PFSK-1 (cell line): ENCODE data around the gene SEMA4D.

Experiments used
- FOXP2 ChIP-seq: optimal IDR thresholded peaks from 2 replicates; pipeline ENCODE3; 2011; ENCODE audit warnings: borderline replicate concordance, control low read depth, inconsistent platforms; ENCODE audit not compliant: insufficient read depth; ENCODE audit errors: extremely low read length, extremely low read depth
- POLR2AphosphoS5 ChIP-seq: IDR thresholded peaks from 2 replicates; pipeline ENCODE4 v1.6.1; 2012; ENCODE audit warnings: low read depth, mild to moderate bottlenecking, control low read depth, low read length, moderate library complexity
- REST ChIP-seq, 2 experiments: IDR thresholded peaks; 2 replicates each; pipeline versions ENCODE4 v1.6.1 to v1.8.0; 2011 to 2012; ENCODE audit warnings: low read depth in 2 of 2, low read length in 2 of 2, control low read depth in 1 of 2, inconsistent platforms in 1 of 2, mild to moderate bottlenecking in 1 of 2, moderate library complexity in 1 of 2; ENCODE audit not compliant: insufficient read depth in 1 of 2
- SIN3A ChIP-seq: IDR thresholded peaks from 2 replicates; pipeline ENCODE4 v1.6.1; 2012; ENCODE audit warnings: mild to moderate bottlenecking, low read length, moderate library complexity, borderline replicate concordance; ENCODE audit not compliant: insufficient read depth
- TAF1 ChIP-seq: IDR thresholded peaks from 2 replicates; pipeline ENCODE4 v1.6.1; 2012; ENCODE audit warnings: low read length, control low read depth, borderline replicate concordance; ENCODE audit not compliant: insufficient read depth

The SEMA4D gene

GRCh38 chr9:89347651-89348050, 150.3 kb downstream of the SEMA4D start:
- TF ChIP-seq REST (IDR thresholded peaks at IDR 0.05; ENCODE audit: insufficient read depth in 1 of 2, low read depth in 2 of 2, low read length in 2 of 2) (no peak), TAF1 (no peak), FOXP2 (no peak), POLR2AphosphoS5 (no peak), SIN3A (no peak)

GRCh38 chr9:89346696-89347095, 151.2 kb downstream of the SEMA4D start:
- no peak for TF ChIP-seq REST (IDR thresholded peaks at IDR 0.05; ENCODE audit: insufficient read depth in 1 of 2, low read depth in 2 of 2, low read length in 2 of 2)
- no peak for TF ChIP-seq SIN3A
- no peak for TF ChIP-seq POLR2AphosphoS5
- no peak for TF ChIP-seq FOXP2
- no peak for TF ChIP-seq TAF1

- TF ChIP-seq TAF1 (no peak), SIN3A (no peak), FOXP2 (no peak), POLR2AphosphoS5 (no peak), REST (IDR thresholded peaks at IDR 0.05; ENCODE audit: insufficient read depth in 1 of 2, low read depth in 2 of 2, low read length in 2 of 2) (no peak)
Measured at GRCh38 chr9:89345476-89345875, 152.4 kb downstream of the SEMA4D start.

GRCh38 chr9:89342948-89343347, 155.0 kb downstream of the SEMA4D start:
- TF ChIP-seq SIN3A (no peak), REST (IDR thresholded peaks at IDR 0.05; ENCODE audit: insufficient read depth in 1 of 2, low read depth in 2 of 2, low read length in 2 of 2) (no peak), TAF1 (no peak), FOXP2 (no peak), POLR2AphosphoS5 (no peak)

GRCh38 chr9:89342213-89342612, 155.7 kb downstream of the SEMA4D start:
- TF ChIP-seq POLR2AphosphoS5 = no peak
- no peak for TF ChIP-seq TAF1
- no peak for TF ChIP-seq REST (IDR thresholded peaks at IDR 0.05; ENCODE audit: insufficient read depth in 1 of 2, low read depth in 2 of 2, low read length in 2 of 2)
